Epithelial cell of proximal tubule (primary cell): ENCODE measurements around the gene HHIPL1. TPM values are rescaled to one million over a fixed set of nuclear protein-coding genes. Genes with fewer than 3 reads are reported as not detected.

Experiments
- DNase-seq: peaks from one replicate; pipeline ENCODE4 v3.0.0-alpha.2; 2011; ENCODE audit warnings: low read depth
- H3K4me3 ChIP-seq: 2 replicates; pipeline ENCODE4 v1.5.1; 2011; ENCODE audit warnings: low read depth, mild to moderate bottlenecking, low read length
- CTCF ChIP-seq: conservative IDR thresholded peaks from 2 replicates; pipeline ENCODE4 v1.5.1; 2012; ENCODE audit warnings: low read depth, mild to moderate bottlenecking, low read length
- total RNA-seq: library from RNA; depleted of rRNA; stranded (reverse); fragments of >200 nt; gene quantifications from 2 replicates; pipeline ENCODE4 v1.2.3, GENCODE V29; 2015

Gene HHIPL1
- total RNA-seq, 1 donor from 2014 or later: 4.9 TPM

DNA sequence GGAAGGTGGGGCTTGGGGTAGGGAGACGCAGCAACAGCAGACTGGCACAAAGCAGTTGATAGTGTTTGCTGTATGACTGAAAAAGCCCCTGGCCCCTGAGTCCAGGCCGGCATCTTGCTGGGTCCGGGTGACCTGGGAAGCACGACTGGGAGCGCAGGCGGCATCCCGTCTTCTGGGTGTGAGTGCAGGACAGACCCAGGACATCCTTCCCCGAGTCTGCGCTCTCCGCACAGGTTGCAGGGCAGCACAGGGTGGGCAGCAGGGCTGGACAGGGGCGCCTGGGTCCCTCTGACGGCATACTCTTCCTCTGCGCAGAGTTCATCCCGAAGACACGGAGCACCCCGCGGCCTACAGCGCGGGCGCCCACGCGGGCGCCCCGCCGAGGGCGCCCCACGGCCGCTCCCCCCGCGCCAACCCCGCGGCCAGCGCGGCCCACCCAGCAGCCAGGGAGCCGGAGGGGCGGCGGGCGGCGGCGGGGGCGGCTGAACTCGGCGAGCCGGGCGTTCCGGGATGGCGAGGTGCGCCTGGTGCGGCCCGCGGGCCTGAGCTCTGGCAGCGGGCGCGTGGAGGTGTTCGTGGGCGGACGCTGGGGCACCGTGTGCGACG, 29.9 kb downstream of the HHIPL1 start:
- DNase-seq: no peak
- no peak for TF ChIP-seq CTCF
- H3K4me3 ChIP-seq: no peak overlapping the region

GRCh38 chr14:99675382-99675835, 30.5 kb downstream of the HHIPL1 start:
- no peak for TF ChIP-seq CTCF
- no peak for DNase-seq
- H3K4me3 ChIP-seq: no peak overlapping the region

DNA sequence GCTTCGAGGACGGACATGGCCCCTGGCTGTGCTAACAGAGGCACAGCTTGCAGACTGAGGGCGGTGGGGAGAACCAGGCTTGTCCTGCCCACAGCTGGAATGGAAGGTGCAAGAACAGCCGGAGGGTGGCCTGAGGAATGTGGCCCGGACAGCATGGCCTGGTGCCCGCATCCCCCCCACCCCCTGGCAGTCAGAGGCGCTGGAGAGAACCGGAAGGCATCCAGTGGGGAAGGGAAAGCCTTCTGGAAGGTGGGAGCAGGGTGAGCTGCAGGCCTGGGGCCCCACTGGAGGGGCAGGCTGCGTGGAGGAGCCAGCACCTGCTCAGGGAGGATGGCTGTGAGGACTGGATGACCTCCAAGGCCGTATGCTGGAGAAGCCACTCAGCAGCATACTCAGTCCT, 31.0 kb downstream of the HHIPL1 start:
- H3K4me3 ChIP-seq: no peak overlapping the region
- DNase-seq: no peak
- no peak for TF ChIP-seq CTCF

DNA sequence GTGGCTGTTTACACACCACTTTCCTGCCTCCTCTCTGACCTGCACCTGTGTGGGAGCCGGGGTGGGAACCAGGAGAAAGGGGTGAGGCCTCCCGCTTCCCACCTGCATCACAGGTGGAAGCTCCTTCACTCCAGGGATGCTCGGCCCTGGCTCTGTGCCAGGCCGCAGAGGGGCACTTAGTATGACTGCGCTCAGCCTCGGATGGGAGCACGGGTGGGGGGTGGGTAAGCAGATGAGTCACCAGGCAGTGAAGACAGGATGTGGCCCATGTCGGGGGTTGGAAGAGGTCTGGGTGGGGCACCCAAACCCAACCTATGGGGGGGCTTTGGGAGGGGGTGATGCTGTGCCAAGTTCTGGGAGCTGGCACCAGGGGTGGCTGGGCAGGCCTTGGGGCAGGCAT, 31.7 kb downstream of the HHIPL1 start:
- DNase-seq: no peak
- no peak for TF ChIP-seq CTCF
- no peak overlapping the region for H3K4me3 ChIP-seq

- DNase-seq: no peak
- no peak overlapping the region for H3K4me3 ChIP-seq
- no peak for TF ChIP-seq CTCF
These were observed 32.6 kb downstream of the HHIPL1 start for GRCh38 chr14:99677231-99678140.

DNA sequence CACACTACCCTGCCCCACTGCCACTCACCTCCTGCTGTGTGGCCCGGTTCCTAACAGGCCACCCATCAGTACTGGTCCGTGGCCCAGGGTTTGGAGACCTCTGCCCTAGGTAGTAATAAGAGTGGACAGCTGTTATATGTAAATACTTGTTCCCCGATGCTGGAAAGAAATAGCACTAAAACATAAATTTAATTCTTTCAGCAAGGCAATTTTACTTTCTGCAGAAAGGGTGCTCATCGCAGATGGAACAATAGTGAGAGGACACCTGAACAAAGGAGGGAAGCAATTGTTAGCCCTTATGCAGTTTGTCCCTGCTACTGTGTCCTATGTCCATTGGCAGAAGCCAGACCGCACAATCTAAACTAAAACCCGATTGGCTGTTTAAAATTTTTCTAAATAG, 33.3 kb downstream of the HHIPL1 start:
- DNase-seq: no peak
- no peak for TF ChIP-seq CTCF
- H3K4me3 ChIP-seq: no peak overlapping the region
